ENCODE measurements around the gene ANKRD37. TPM values are rescaled to one million over a fixed set of nuclear protein-coding genes. Genes with fewer than 3 reads are reported as not detected.

The ANKRD37 gene
- total and polyA plus RNA-seq, 9 donors, result 12.3 to 39.7 (median 22.2) TPM

DNA sequence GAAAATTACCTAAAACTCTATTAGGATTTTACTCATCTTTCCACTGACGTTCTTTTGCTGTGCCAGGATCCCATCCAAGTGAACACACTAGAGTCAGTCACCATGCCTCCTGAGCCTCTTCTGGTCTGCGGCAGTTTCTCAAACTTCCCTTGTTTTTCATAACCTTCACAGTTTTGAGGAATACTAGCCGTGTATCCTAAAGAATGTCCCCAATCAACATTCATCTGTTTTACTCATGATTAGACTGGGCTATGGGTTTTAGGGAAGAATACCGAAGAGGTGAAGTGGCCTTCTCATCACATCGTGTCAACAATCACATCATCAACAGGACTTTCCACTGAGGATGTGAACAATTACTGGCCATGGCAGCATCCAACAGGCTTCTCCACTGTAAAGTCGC, 5.7 kb upstream of the ANKRD37 start:
- DNase-seq, result no peak
- Histone ChIP-seq H3K36me3 (ENCODE audit: control insufficient read depth, insufficient read depth, low read length) (no peaks in the 10 kb centered on the region), H3K9me3 (replicated peaks; ENCODE audit: control insufficient read depth, low read depth, low read length) (no peaks in the 10 kb centered on the region), H3K27ac (ENCODE audit: low read length) (no peak overlapping the region), H3K4me3 (ENCODE audit: low read length) (no peak overlapping the region), H3K27me3 (ENCODE audit: control insufficient read depth, insufficient read depth, low read length) (no peaks in the 10 kb centered on the region), H3K4me1 (ENCODE audit: control insufficient read depth, insufficient read depth, low read length) (peaks cover 4% of the 10 kb centered on the region)
- 82% methylated on average over 2 of the region's 6 CpGs for WGBS (ENCODE audit: insufficient coverage)

DNA sequence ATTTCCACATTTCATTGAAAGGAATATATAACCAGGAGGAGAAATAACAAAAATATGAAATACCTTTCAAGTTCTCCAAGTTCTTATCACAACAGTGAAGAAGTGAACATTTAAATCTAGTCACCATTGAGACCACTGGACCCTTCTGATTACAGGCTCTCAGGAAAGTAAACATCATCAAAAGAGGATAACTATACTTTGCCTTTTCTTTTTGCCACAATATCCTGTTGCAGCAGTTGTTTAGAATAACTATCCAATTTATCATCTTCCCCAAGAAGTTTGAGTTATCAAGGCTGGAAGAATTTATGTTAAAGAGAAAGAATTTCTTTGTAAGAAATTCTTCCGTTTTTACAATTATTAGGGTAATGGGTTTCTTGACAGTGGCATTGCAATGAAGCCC, 4.5 kb upstream of the ANKRD37 start:
- DNase-seq, result no peak
- Histone ChIP-seq H3K4me3 (ENCODE audit: low read length) (no peak overlapping the region), H3K27ac (ENCODE audit: low read length) (no peak overlapping the region), H3K27me3 (ENCODE audit: control insufficient read depth, insufficient read depth, low read length) (no peaks in the 10 kb centered on the region), H3K36me3 (ENCODE audit: control insufficient read depth, insufficient read depth, low read length) (no peaks in the 10 kb centered on the region), H3K9me3 (replicated peaks; ENCODE audit: control insufficient read depth, low read depth, low read length) (no peaks in the 10 kb centered on the region), H3K4me1 (ENCODE audit: control insufficient read depth, insufficient read depth, low read length) (peaks cover 8% of the 10 kb centered on the region)
- WGBS (ENCODE audit: insufficient coverage), result no CpG with 5 or more reads among the region's 1 CpG

DNA sequence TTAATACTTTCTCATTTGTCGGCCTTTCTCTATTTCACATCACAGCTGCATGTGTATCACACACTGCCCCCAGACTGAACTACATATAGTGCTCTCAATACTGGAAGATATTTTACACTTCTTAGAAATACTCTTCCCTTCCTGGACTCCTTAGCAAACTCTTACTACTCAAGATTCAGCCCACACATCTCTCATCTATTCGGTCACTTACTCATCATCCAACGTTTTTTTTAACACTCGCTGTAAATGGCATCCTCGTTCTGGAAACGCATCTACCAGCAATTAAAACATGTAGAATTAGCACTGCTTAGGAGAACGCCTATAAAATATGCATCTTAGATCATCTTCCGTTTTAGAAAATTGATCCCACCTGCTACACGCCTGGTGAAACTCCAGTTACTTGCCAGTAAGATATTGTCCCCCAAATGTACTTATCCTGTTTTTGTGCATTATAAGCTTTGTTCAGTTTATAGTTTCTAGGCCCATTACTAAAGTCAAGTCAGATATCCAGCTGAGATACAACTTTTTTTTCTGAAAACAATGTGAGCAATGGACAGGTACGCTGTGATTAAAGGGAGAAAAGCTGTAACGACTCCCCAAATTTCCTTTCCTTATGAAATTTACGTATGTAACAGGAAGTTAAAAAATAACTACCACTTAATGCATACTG, 1.9 kb upstream of the ANKRD37 start:
- WGBS (ENCODE audit: insufficient coverage), result 48% methylated on average over 7 of the region's 12 CpGs
- Histone ChIP-seq H3K4me1 (ENCODE audit: control insufficient read depth, insufficient read depth, low read length) (peaks cover 13% of the 10 kb centered on the region), H3K9me3 (replicated peaks; ENCODE audit: control insufficient read depth, low read depth, low read length) (no peaks in the 10 kb centered on the region), H3K27ac (ENCODE audit: low read length) (peak overlapping the region; percentile 92), H3K4me3 (ENCODE audit: low read length) (peak overlapping the region; percentile 94), H3K36me3 (ENCODE audit: control insufficient read depth, insufficient read depth, low read length) (peaks cover 5% of the 10 kb centered on the region), H3K27me3 (ENCODE audit: control insufficient read depth, insufficient read depth, low read length) (no peaks in the 10 kb centered on the region)
- peak; percentile 77 for DNase-seq

DNA sequence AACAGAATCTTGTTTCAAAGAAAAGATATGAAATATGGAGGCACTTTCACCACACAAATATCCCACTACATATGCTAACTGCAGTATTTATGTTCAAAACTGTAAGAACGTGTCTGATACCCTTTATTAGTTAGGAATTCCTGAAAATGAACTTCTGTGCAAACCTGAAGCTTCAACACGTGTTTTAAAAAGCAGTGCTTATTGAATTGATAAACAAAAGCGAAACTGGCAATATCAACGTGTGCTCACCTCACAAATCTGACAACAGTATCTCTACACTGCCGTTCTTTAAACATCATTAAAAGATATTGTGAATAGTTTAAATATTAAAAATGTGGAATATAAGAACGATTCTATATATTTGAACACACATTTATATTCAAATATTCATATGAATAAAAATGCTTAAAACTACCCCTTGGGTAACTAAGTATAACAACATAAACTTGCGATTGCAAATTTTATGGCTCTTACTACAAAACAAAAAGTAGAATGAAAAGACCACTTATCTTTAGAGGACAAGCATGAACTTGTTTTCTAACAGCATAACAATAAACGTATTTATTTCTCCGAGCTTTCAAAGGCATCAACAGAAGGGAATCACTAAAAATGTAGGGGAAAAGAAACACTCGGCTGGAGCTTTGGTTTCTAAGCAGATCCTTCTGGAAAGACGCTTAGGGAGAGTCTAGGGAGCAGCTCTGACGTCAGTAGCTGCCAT, 1.2 kb upstream of the ANKRD37 start, which contains the start of gene LRP2BP:
Gene LRP2BP, minus strand, starts transcription at position 687 of the 718 bp plus-strand sequence. CDS start 17,738 bp downstream, outside the sequence.
- Histone ChIP-seq H3K27me3 (ENCODE audit: control insufficient read depth, insufficient read depth, low read length) (no peaks in the 10 kb centered on the region), H3K4me3 (ENCODE audit: low read length) (peak within 1 kb of the TSS; percentile 94), H3K27ac (ENCODE audit: low read length) (peak within 1 kb of the TSS; percentile 92), H3K36me3 (ENCODE audit: control insufficient read depth, insufficient read depth, low read length) (peaks cover 5% of the 10 kb centered on the region), H3K4me1 (ENCODE audit: control insufficient read depth, insufficient read depth, low read length) (peaks cover 13% of the 10 kb centered on the region), H3K9me3 (replicated peaks; ENCODE audit: control insufficient read depth, low read depth, low read length) (no peaks in the 10 kb centered on the region)
- DNase-seq, result peak; percentile 99
- WGBS (ENCODE audit: insufficient coverage), result 0% methylated on average over 3 of the region's 12 CpGs

DNA sequence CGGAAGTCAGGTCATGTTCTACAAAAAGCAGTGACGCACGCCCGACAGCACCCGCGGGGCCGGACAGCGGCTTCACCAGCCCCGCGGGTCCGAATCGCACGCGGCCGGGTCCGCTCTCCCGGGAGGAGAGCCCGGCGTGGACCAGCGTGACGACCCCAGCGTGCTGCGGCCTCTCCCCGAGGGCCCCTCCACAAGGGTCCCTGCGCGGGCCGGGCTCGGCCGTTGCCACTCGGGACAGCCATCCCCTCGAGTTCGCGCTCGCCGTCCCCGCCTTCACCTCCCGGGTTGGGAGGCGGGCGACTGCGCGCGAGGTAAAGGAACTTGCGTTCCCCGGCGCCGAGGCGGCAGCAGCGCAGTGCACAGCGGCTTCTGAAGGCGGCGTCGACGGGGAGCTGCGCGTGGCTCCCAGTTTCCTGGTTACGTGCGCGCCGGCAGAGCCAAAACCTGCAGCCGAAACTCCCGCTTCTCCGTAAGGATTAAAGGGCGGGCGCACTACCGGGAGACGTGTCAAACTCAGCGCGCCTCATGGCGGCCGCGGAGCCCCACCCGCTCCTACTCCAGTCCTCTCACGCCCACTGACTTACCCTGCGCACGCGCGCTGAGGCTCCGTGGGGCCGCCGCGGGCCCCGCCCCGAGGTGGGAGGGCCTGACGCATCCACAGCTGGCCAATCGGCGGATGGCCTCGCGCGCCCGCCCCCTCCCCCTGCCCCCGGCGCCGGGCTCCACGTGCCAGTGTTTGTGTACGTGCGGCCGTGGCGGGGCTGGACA, 501 bp upstream of the ANKRD37 start:
- under 1% methylated on average over 98 of the region's 98 CpGs for whole genome bisulfite sequencing (ENCODE audit: insufficient coverage)
- Histone ChIP-seq H3K27ac (ENCODE audit: low read length) (peak overlapping the region; percentile 92), H3K27me3 (ENCODE audit: control insufficient read depth, insufficient read depth, low read length) (no peaks in the 10 kb centered on the region), H3K4me3 (ENCODE audit: low read length) (peak overlapping the region; percentile 94), H3K36me3 (ENCODE audit: control insufficient read depth, insufficient read depth, low read length) (peaks cover 9% of the 10 kb centered on the region), H3K9me3 (replicated peaks; ENCODE audit: control insufficient read depth, low read depth, low read length) (no peaks in the 10 kb centered on the region), H3K4me1 (ENCODE audit: control insufficient read depth, insufficient read depth, low read length) (peaks cover 13% of the 10 kb centered on the region)
- DNase-seq, result peak; percentile 99

DNA sequence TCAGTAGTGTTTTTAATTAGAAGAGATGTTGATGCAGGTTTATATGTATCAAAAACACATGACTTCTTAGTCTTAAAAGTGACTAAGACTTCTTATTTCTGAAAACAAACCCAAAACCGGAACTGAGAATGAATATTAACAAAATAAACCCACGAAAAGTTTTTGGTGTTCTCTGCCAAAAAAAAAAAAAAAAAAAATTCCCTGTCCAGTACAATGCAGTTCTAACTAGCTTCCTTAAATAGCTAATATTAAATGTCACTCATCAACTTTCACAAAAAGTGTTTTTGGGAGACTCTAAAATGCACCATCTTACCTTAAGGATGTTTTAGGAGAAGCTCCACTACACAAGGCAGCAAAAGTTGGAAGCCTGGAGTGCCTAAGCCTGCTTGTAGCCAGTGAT, 2.0 kb downstream of the ANKRD37 start:
- WGBS (ENCODE audit: insufficient coverage), result no CpG with 5 or more reads among the region's 2 CpGs
- Histone ChIP-seq H3K4me1 (ENCODE audit: control insufficient read depth, insufficient read depth, low read length) (peaks cover 13% of the 10 kb centered on the region), H3K9me3 (replicated peaks; ENCODE audit: control insufficient read depth, low read depth, low read length) (no peaks in the 10 kb centered on the region), H3K4me3 (ENCODE audit: low read length) (no peak overlapping the region), H3K36me3 (ENCODE audit: control insufficient read depth, insufficient read depth, low read length) (peaks cover 22% of the 10 kb centered on the region), H3K27me3 (ENCODE audit: control insufficient read depth, insufficient read depth, low read length) (no peaks in the 10 kb centered on the region), H3K27ac (ENCODE audit: low read length) (no peak overlapping the region)
- no peak for DNase-seq

DNA sequence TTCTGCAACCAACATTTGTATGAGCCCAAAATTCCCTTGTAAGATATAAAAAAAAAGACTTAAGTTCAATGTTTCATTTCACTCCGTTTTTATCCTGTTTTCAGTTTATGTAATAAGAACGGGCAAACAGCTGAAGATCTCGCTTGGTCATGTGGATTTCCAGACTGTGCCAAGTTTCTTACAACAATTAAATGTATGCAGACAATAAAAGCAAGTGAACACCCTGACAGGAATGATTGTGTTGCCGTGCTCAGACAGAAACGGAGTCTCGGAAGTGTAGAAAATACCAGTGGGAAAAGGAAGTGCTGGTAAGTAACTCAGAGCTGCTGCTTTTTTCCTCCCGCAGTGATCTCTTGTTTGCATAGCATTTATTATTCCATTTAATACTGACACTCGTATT, 2.8 kb downstream of the ANKRD37 start:
- Histone ChIP-seq H3K4me1 (ENCODE audit: control insufficient read depth, insufficient read depth, low read length) (peaks cover 9% of the 10 kb centered on the region), H3K27me3 (ENCODE audit: control insufficient read depth, insufficient read depth, low read length) (no peaks in the 10 kb centered on the region), H3K36me3 (ENCODE audit: control insufficient read depth, insufficient read depth, low read length) (peaks cover 23% of the 10 kb centered on the region), H3K4me3 (ENCODE audit: low read length) (no peak overlapping the region), H3K9me3 (replicated peaks; ENCODE audit: control insufficient read depth, low read depth, low read length) (no peaks in the 10 kb centered on the region), H3K27ac (ENCODE audit: low read length) (peak overlapping the region; percentile 48)
- DNase-seq, result peak; percentile 26
- WGBS (ENCODE audit: insufficient coverage), result no CpG with 5 or more reads among the region's 8 CpGs

DNA sequence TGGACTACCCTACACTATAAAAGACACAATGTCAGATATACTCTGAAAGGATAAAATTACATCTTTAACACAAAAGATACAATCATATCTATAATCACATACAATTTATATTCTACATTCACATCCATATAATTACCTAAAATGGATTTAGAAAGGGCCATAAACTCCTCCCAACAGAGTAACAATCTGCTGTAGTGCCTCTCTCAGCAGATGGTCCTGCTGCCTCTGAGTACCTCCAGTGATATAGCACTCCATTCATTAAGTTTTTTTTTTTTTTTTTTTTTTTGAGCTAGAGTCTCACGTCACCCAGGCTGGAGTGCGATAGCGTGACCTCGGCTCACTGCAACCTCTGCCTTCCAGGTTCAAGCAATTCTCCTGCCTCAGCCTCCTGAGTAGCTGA, 7.4 kb downstream of the ANKRD37 start:
- no peaks in the 10 kb centered on the region for H3K9me3 ChIP-seq (replicated peaks; ENCODE audit: control insufficient read depth, low read depth, low read length)
- no peak overlapping the region for H3K27ac ChIP-seq (ENCODE audit: low read length)
- H3K4me3 ChIP-seq (ENCODE audit: low read length), result no peak overlapping the region
- no peak for DNase-seq
- H3K36me3 ChIP-seq (ENCODE audit: control insufficient read depth, insufficient read depth, low read length), result peaks cover 44% of the 10 kb centered on the region
- no peaks in the 10 kb centered on the region for H3K27me3 ChIP-seq (ENCODE audit: control insufficient read depth, insufficient read depth, low read length)
- WGBS (ENCODE audit: insufficient coverage), result no CpG with 5 or more reads among the region's 4 CpGs
- H3K4me1 ChIP-seq (ENCODE audit: control insufficient read depth, insufficient read depth, low read length), result no peaks in the 10 kb centered on the region

DNA sequence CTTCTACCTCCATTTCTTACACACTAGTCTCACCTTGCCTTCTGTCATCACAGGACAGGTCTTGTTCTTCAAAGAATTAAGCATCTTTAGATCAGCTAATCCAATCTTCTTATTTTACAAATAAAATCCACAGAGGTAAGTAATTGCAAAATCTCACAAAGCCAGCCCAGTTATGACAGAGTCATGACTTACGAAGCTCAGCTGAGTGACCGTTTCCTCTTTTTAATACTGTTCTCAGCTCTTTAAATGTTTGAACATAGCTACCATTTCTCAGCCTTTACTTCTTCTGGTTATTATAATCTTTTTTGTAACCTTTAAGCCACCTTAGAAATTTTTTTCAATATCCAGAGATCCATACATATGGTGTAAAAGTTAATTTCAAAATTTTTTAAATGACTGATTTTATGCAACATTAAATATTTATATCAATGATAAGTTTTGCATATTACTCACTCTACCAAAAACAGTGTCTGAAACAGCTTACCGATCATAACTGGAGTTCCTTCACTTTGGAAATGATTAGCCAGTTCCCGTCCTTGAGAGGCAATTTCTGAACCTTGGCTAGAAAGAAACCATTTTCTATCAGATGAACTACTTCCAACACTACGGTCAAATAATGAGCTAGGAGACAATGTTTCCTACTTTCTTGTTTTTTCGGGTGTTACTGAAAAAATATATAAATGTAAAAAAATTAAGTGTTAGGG, 8.8 kb downstream of the ANKRD37 start:
- Histone ChIP-seq H3K36me3 (ENCODE audit: control insufficient read depth, insufficient read depth, low read length) (peaks cover 49% of the 10 kb centered on the region), H3K4me1 (ENCODE audit: control insufficient read depth, insufficient read depth, low read length) (no peaks in the 10 kb centered on the region), H3K27me3 (ENCODE audit: control insufficient read depth, insufficient read depth, low read length) (no peaks in the 10 kb centered on the region), H3K27ac (ENCODE audit: low read length) (no peak overlapping the region), H3K4me3 (ENCODE audit: low read length) (no peak overlapping the region), H3K9me3 (replicated peaks; ENCODE audit: control insufficient read depth, low read depth, low read length) (peaks cover 4% of the 10 kb centered on the region)
- DNase-seq, result peak; percentile 35
- 90% methylated on average over 2 of the region's 6 CpGs for WGBS (ENCODE audit: insufficient coverage)

All from muscle of leg (tissue), 11 donors.